Mesothelial cell of epicardium (in vitro differentiated cells): ENCODE data around the gene GCNT3. TPM values are rescaled to one million over a fixed set of nuclear protein-coding genes. Genes with fewer than 3 reads are reported as not detected.
"Not testable (repeated sequence)": the region's sequence is repeated elsewhere in the genome, so short reads cannot be mapped to it uniquely, and the experiment has no call there.

Source experiments
- DNase-seq, 2 experiments: peaks; one replicate each; pipeline ENCODE4 v3.0.0; 2021; ENCODE audit warnings: low spot score in 2 of 2; ENCODE audit not compliant: unreplicated experiment in 2 of 2
- H3K27ac Mint-ChIP-seq: 2 replicates; pipeline ENCODE4 v1.8.0; 2021; ENCODE audit warnings: mixed read lengths
- H3K27me3 Mint-ChIP-seq: 2 replicates; pipeline ENCODE4 v1.8.0; 2021; ENCODE audit warnings: low read depth, mixed read lengths
- H3K36me3 Mint-ChIP-seq: 2 replicates; pipeline ENCODE4 v1.8.0; 2021; ENCODE audit warnings: mixed read lengths
- H3K4me1 Mint-ChIP-seq: 2 replicates; pipeline ENCODE4 v1.8.0; 2021; ENCODE audit warnings: mixed read lengths
- H3K4me3 Mint-ChIP-seq: 2 replicates; pipeline ENCODE4 v1.8.0; 2021; ENCODE audit warnings: mild to moderate bottlenecking, moderate library complexity, mixed read lengths
- H3K9me3 Mint-ChIP-seq: 2 replicates; pipeline ENCODE4 v1.8.0; 2021; ENCODE audit warnings: mixed read lengths
- CTCF ChIP-seq: fragments of 200-600 bp; sonication (generic); IDR thresholded peaks from one replicate; pipeline ENCODE4 v1.5.0; 2021; ENCODE audit warnings: antibody characterized with exemption; ENCODE audit not compliant: unreplicated experiment
- total RNA-seq: library from RNA; stranded (reverse); gene quantifications from 3 replicates; pipeline ENCODE4 v1.2.1, GENCODE V29; 2021

GCNT3 gene
- total RNA-seq, 1 donor from 2014 or later, result not detected

GRCh38 chr15:59618406-59618805, 6.8 kb downstream of the GCNT3 start:
- DNase-seq, result no peak
- no peak overlapping the region for H3K4me3 Mint-ChIP-seq

GRCh38 chr15:59622289-59622688, 10.7 kb downstream of the GCNT3 start:
- no peaks in the 10 kb centered on the region for H3K36me3 Mint-ChIP-seq
- no peak overlapping the region for H3K4me3 Mint-ChIP-seq
- peaks cover 16% of the 10 kb centered on the region for H3K27me3 Mint-ChIP-seq
- no peak for TF ChIP-seq CTCF
- H3K27ac Mint-ChIP-seq, result no peak overlapping the region
- peaks cover 2% of the 10 kb centered on the region for H3K4me1 Mint-ChIP-seq
- no peak for DNase-seq
- H3K9me3 Mint-ChIP-seq, result no peaks in the 10 kb centered on the region

More at GRCh38 chr15:59618406-59618805, 6.8 kb downstream of the GCNT3 start:
- Mint-ChIP-seq H3K27ac (no peak overlapping the region), H3K4me1 (peaks cover 2% of the 10 kb centered on the region), H3K9me3 (no peaks in the 10 kb centered on the region), H3K27me3 (peaks cover 25% of the 10 kb centered on the region), H3K36me3 (no peaks in the 10 kb centered on the region)
- TF ChIP-seq CTCF, result no peak

GRCh38 chr15:59632714-59633113, 21.1 kb downstream of the GCNT3 start:
- Mint-ChIP-seq H3K9me3 (no peaks in the 10 kb centered on the region), H3K4me1 (no peaks in the 10 kb centered on the region), H3K27ac (no peak overlapping the region), H3K4me3 (no peak overlapping the region), H3K36me3 (peaks cover 10% of the 10 kb centered on the region), H3K27me3 (no peaks in the 10 kb centered on the region)
- no peak for TF ChIP-seq CTCF
- no peak for DNase-seq

- Mint-ChIP-seq H3K27ac (no peak overlapping the region), H3K36me3 (peaks cover 19% of the 10 kb centered on the region), H3K27me3 (no peaks in the 10 kb centered on the region), H3K4me1 (no peaks in the 10 kb centered on the region), H3K9me3 (no peaks in the 10 kb centered on the region), H3K4me3 (no peak overlapping the region)
- no peak for DNase-seq
- TF ChIP-seq CTCF, result no peak
These were observed 24.6 kb downstream of the GCNT3 start for GRCh38 chr15:59636184-59636583.

- not testable (repeated sequence) for H3K9me3 Mint-ChIP-seq, H3K4me1 Mint-ChIP-seq, DNase-seq, H3K27me3 Mint-ChIP-seq, H3K27ac Mint-ChIP-seq, H3K4me3 Mint-ChIP-seq
- H3K36me3 Mint-ChIP-seq, result peaks cover 24% of the 10 kb centered on the region
These were observed 25.9 kb downstream of the GCNT3 start for GRCh38 chr15:59637507-59637906.

- no peak overlapping the region for H3K4me3 Mint-ChIP-seq
- no peaks in the 10 kb centered on the region for H3K27me3 Mint-ChIP-seq
- peak; percentile 40 for TF ChIP-seq CTCF
- no peak for DNase-seq
- peaks cover 29% of the 10 kb centered on the region for H3K36me3 Mint-ChIP-seq
- H3K9me3 Mint-ChIP-seq, result no peaks in the 10 kb centered on the region
- H3K4me1 Mint-ChIP-seq, result no peaks in the 10 kb centered on the region
- H3K27ac Mint-ChIP-seq, result no peak overlapping the region
These were observed 30.8 kb downstream of the GCNT3 start for GRCh38 chr15:59642351-59642750.
